HL-60 (cell line): ENCODE results near the gene HEATR1.

Source experiments
- POLR2AphosphoS5 ChIP-seq: IDR thresholded peaks from 2 replicates; pipeline ENCODE4 v1.6.1; 2012; ENCODE audit warnings: low read depth
- TF ChIP-seq, protein P1 (sequence below): IDR thresholded peaks from one replicate; pipeline ENCODE4 v1.5.1; 2011; ENCODE audit warnings: low read length, control low read depth, inconsistent platforms; ENCODE audit not compliant: insufficient read depth

DNA sequence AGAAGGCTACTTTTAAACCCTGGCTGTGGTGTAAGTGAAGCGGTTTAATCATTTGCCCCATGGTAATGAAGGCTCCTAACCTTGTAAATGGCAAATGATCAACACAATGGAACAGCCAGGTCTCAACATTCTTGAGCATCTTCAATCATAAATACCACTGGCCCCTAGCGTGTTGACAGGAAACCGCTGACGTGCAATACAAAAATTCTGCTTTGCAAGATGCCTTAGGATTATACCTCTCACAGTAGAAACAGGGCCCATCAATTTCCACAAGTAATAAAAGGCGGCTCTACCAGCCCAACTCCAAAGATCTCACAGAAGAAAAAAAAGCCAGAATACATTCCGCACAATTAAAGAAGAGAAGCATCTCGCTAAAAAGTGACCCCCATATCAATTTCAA, 47.7 kb downstream of the HEATR1 start:
- TF ChIP-seq, protein P1, sequence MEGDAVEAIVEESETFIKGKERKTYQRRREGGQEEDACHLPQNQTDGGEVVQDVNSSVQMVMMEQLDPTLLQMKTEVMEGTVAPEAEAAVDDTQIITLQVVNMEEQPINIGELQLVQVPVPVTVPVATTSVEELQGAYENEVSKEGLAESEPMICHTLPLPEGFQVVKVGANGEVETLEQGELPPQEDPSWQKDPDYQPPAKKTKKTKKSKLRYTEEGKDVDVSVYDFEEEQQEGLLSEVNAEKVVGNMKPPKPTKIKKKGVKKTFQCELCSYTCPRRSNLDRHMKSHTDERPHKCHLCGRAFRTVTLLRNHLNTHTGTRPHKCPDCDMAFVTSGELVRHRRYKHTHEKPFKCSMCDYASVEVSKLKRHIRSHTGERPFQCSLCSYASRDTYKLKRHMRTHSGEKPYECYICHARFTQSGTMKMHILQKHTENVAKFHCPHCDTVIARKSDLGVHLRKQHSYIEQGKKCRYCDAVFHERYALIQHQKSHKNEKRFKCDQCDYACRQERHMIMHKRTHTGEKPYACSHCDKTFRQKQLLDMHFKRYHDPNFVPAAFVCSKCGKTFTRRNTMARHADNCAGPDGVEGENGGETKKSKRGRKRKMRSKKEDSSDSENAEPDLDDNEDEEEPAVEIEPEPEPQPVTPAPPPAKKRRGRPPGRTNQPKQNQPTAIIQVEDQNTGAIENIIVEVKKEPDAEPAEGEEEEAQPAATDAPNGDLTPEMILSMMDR = no peak
- no peak for TF ChIP-seq POLR2AphosphoS5
